ENCODE data around the gene GJA4.

The GJA4 gene

GRCh38 chr1:34786521-34787325, 6.1 kb upstream of the GJA4 start:
- Histone ChIP-seq H3K27ac (ENCODE audit: low read depth, low read length) (no peak overlapping the region), H3K9me3 (ENCODE audit: control insufficient read depth in 5 of 5, low read length in 5 of 5) (no peaks in the 10 kb centered on the region), H3K4me3 (ENCODE audit: low read depth in 1 of 5, low read length in 5 of 5) (no peak overlapping the region), H3K36me3 (ENCODE audit: control insufficient read depth in 5 of 5, insufficient read depth in 5 of 5, low read length in 5 of 5) (no peaks in the 10 kb centered on the region), H3K4me1 (ENCODE audit: control insufficient read depth in 5 of 5, insufficient read depth in 5 of 5, low read length in 5 of 5) (peaks cover under 1 to 23% (median 4%) of the 10 kb centered on the region in 5 donors), H3K27me3 (ENCODE audit: control insufficient read depth in 5 of 5, insufficient read depth in 4 of 5, low read length in 5 of 5) (peaks cover 8 to 33% (median 20%) of the 10 kb centered on the region in 5 donors), H3K9ac (ENCODE audit: low read length in 5 of 5) (no peak overlapping the region)

DNA sequence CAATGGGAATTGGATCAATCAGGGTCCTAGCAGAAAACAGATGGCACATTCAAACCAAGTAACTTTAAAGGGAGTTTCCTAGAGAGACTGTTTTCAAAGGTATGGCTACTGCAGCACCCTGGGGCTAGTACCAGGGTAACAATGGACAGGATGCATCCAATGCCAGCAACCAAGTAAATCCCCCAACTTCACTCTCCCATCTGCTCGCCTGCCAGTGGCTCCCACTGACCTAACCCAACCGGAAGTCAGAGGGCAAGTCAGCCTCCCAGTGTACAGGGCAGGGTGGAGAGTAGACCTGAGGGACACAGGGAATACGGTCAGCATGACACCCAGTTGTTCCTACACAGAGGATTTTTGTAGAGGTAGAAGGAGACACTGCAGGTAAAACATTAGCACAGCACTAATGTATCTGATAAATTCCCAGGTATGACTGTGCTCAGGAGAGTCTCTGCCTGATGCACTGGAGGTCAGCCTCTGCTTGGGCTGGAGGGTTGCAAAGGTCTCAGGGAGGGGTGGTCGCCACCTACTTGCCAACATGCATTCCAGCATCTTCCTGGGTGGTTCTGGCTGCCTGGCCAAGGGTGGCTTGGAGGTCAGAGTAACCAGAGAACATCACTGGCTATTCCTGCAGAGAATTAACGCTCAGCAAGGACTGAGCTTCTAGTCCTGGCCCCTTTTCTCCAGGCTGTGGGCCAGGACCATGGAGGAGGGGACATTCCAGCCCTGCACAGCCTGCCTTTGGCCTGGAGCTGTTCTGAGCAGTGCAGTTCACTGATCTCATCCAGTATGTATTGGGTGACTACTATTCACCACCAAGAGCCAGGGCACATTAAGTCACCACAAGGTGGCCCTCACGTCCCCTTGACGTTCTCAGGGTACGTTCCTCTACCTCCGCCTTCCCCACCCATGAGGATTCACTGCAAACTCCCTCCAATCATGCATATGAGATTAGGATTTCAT, 5.1 kb upstream of the GJA4 start:
- Histone ChIP-seq H3K9ac (ENCODE audit: low read length in 5 of 5) (peak overlapping the region in 1 of 5 donors; percentile 14), H3K27me3 (ENCODE audit: control insufficient read depth in 5 of 5, insufficient read depth in 4 of 5, low read length in 5 of 5) (peaks cover 10 to 31% (median 22%) of the 10 kb centered on the region in 5 donors), H3K27ac (ENCODE audit: low read depth, low read length) (no peak overlapping the region), H3K36me3 (ENCODE audit: control insufficient read depth in 5 of 5, insufficient read depth in 5 of 5, low read length in 5 of 5) (no peaks in the 10 kb centered on the region), H3K9me3 (ENCODE audit: control insufficient read depth in 5 of 5, low read length in 5 of 5) (no peaks in the 10 kb centered on the region), H3K4me1 (ENCODE audit: control insufficient read depth in 5 of 5, insufficient read depth in 5 of 5, low read length in 5 of 5) (peaks cover 3 to 30% (median 9%) of the 10 kb centered on the region in 5 donors), H3K4me3 (ENCODE audit: low read depth in 1 of 5, low read length in 5 of 5) (no peak overlapping the region)

DNA sequence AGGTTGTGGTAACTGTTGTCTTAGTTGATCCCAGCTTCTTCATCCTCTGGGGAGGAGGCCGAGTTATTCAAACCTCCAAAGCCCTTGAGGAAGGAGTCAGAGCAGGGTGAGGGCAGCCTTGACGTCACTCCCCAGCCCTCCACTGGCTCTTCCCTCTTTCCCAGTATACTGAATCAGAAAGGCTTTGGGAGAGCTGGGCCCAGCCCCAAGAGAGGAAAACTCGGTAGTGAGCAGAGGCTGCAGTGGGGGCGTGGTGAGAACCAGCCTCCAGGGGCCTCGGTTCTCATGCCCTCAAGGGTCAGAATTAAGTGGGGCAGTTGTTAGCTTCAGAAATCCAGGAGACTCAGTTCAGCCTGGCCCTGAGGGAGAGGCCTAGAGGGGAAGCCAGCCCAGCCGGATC, 1.8 kb upstream of the GJA4 start:
- no peak overlapping the region for H3K4me3 ChIP-seq (ENCODE audit: low read depth in 1 of 5, low read length in 5 of 5)
- H3K27ac ChIP-seq (ENCODE audit: low read depth, low read length) = peak overlapping the region; percentile 41
- H3K9me3 ChIP-seq (ENCODE audit: control insufficient read depth in 5 of 5, low read length in 5 of 5) = no peaks in the 10 kb centered on the region
- H3K9ac ChIP-seq (ENCODE audit: low read length in 5 of 5) = peak overlapping the region in 1 of 5 donors; percentile 50
- peaks cover 12 to 27% (median 14%) of the 10 kb centered on the region in 5 donors for H3K27me3 ChIP-seq (ENCODE audit: control insufficient read depth in 5 of 5, insufficient read depth in 4 of 5, low read length in 5 of 5)
- peaks cover 3 to 49% (median 19%) of the 10 kb centered on the region in 5 donors for H3K4me1 ChIP-seq (ENCODE audit: control insufficient read depth in 5 of 5, insufficient read depth in 5 of 5, low read length in 5 of 5)
- peaks cover 0 to 21% (median 14%) of the 10 kb centered on the region in 5 donors for H3K36me3 ChIP-seq (ENCODE audit: control insufficient read depth in 5 of 5, insufficient read depth in 5 of 5, low read length in 5 of 5)

DNA sequence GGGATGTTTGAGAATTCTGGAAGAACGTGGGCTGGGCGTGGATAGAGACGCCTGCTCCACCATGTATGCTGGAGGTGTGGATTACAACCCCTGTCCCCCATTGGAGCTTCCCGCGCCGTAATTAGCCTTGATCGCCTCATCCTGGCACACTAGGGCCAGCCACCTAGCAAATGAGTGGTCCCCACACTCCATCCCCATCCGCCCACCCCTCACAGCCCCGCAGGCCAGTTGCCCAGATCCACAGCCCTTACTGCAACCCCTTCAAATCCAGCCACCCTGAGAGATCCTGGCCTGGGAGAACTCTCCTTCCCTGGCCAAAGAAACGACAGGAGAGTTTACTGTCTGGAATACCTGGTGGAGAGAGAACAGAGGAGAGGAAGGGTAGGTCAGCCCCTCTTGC, 375 bp upstream of the GJA4 start:
- H3K4me3 ChIP-seq (ENCODE audit: low read depth in 1 of 5, low read length in 5 of 5) = peak overlapping the region in 3 of 5 donors; percentile 52 to 62 (median 55)
- H3K27me3 ChIP-seq (ENCODE audit: control insufficient read depth in 5 of 5, insufficient read depth in 4 of 5, low read length in 5 of 5) = peaks cover 12 to 27% (median 14%) of the 10 kb centered on the region in 5 donors

GRCh38 chr1:34794001-34794789, 1.4 kb downstream of the GJA4 start:
- H3K27me3 ChIP-seq (ENCODE audit: control insufficient read depth in 5 of 5, insufficient read depth in 4 of 5, low read length in 5 of 5) = peaks cover 10 to 24% (median 14%) of the 10 kb centered on the region in 5 donors
- H3K4me1 ChIP-seq (ENCODE audit: control insufficient read depth in 5 of 5, insufficient read depth in 5 of 5, low read length in 5 of 5) = peaks cover 3 to 36% (median 19%) of the 10 kb centered on the region in 5 donors
- peaks cover 0 to 37% (median 21%) of the 10 kb centered on the region in 5 donors for H3K36me3 ChIP-seq (ENCODE audit: control insufficient read depth in 5 of 5, insufficient read depth in 5 of 5, low read length in 5 of 5)
- peak overlapping the region in 2 of 5 donors; percentile 50 to 68 for H3K9ac ChIP-seq (ENCODE audit: low read length in 5 of 5)
- peak overlapping the region in 4 of 5 donors; percentile 58 to 68 (median 62) for H3K4me3 ChIP-seq (ENCODE audit: low read depth in 1 of 5, low read length in 5 of 5)
- no peaks in the 10 kb centered on the region for H3K9me3 ChIP-seq (ENCODE audit: control insufficient read depth in 5 of 5, low read length in 5 of 5)
- H3K27ac ChIP-seq (ENCODE audit: low read depth, low read length) = no peak overlapping the region

More for the DNA sequence above, 375 bp upstream of the GJA4 start:
- H3K36me3 ChIP-seq (ENCODE audit: control insufficient read depth in 5 of 5, insufficient read depth in 5 of 5, low read length in 5 of 5) = peaks cover 0 to 34% (median 19%) of the 10 kb centered on the region in 5 donors
- no peak overlapping the region for H3K27ac ChIP-seq (ENCODE audit: low read depth, low read length)
- H3K9me3 ChIP-seq (ENCODE audit: control insufficient read depth in 5 of 5, low read length in 5 of 5) = no peaks in the 10 kb centered on the region
- H3K9ac ChIP-seq (ENCODE audit: low read length in 5 of 5) = peak overlapping the region in 1 of 5 donors; percentile 35
- H3K4me1 ChIP-seq (ENCODE audit: control insufficient read depth in 5 of 5, insufficient read depth in 5 of 5, low read length in 5 of 5) = peaks cover 3 to 45% (median 19%) of the 10 kb centered on the region in 5 donors

- peaks cover 3 to 36% (median 19%) of the 10 kb centered on the region in 5 donors for H3K4me1 ChIP-seq (ENCODE audit: control insufficient read depth in 5 of 5, insufficient read depth in 5 of 5, low read length in 5 of 5)
- H3K27ac ChIP-seq (ENCODE audit: low read depth, low read length) = no peak overlapping the region
- H3K4me3 ChIP-seq (ENCODE audit: low read depth in 1 of 5, low read length in 5 of 5) = peak overlapping the region in 4 of 5 donors; percentile 58 to 68 (median 62)
- peak overlapping the region in 1 of 5 donors; percentile 16 for H3K9ac ChIP-seq (ENCODE audit: low read length in 5 of 5)
- H3K27me3 ChIP-seq (ENCODE audit: control insufficient read depth in 5 of 5, insufficient read depth in 4 of 5, low read length in 5 of 5) = peaks cover 10 to 24% (median 14%) of the 10 kb centered on the region in 5 donors
- no peaks in the 10 kb centered on the region for H3K9me3 ChIP-seq (ENCODE audit: control insufficient read depth in 5 of 5, low read length in 5 of 5)
- peaks cover 0 to 37% (median 21%) of the 10 kb centered on the region in 5 donors for H3K36me3 ChIP-seq (ENCODE audit: control insufficient read depth in 5 of 5, insufficient read depth in 5 of 5, low read length in 5 of 5)
These were observed 2.0 kb downstream of the GJA4 start for GRCh38 chr1:34794790-34795180.

DNA sequence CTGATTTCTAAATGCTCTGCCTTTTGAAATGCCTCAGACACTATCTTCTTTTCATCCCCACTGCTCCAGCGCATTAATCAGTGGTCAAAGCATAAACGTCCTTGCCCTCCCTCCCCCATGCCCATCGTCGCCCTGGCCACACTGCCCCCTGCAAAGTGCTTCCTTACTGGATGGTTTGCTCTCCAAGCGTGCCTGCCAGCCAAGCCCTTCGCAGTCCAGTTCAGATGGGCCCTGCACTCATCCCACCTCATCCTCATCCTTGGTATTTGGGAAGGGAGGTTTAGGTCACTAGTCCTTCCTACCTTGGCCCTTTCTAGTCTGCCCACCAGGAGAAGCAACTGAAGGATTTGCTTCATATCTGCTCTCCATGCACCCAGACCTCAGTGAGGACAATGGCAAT, 3.1 kb downstream of the GJA4 start:
- Histone ChIP-seq H3K4me3 (ENCODE audit: low read depth in 1 of 5, low read length in 5 of 5) (peak overlapping the region in 4 of 5 donors; percentile 58 to 68 (median 62)), H3K36me3 (ENCODE audit: control insufficient read depth in 5 of 5, insufficient read depth in 5 of 5, low read length in 5 of 5) (peaks cover 0 to 37% (median 21%) of the 10 kb centered on the region in 5 donors), H3K4me1 (ENCODE audit: control insufficient read depth in 5 of 5, insufficient read depth in 5 of 5, low read length in 5 of 5) (peaks cover 3 to 36% (median 19%) of the 10 kb centered on the region in 5 donors), H3K9me3 (ENCODE audit: control insufficient read depth in 5 of 5, low read length in 5 of 5) (no peaks in the 10 kb centered on the region), H3K27me3 (ENCODE audit: control insufficient read depth in 5 of 5, insufficient read depth in 4 of 5, low read length in 5 of 5) (peaks cover 10 to 18% (median 14%) of the 10 kb centered on the region in 5 donors), H3K9ac (ENCODE audit: low read length in 5 of 5) (peak overlapping the region in 1 of 5 donors; percentile 39), H3K27ac (ENCODE audit: low read depth, low read length) (no peak overlapping the region)

- Histone ChIP-seq H3K27ac (ENCODE audit: low read depth, low read length) (no peak overlapping the region), H3K36me3 (ENCODE audit: control insufficient read depth in 5 of 5, insufficient read depth in 5 of 5, low read length in 5 of 5) (peaks cover 0 to 37% (median 21%) of the 10 kb centered on the region in 5 donors), H3K4me3 (ENCODE audit: low read depth in 1 of 5, low read length in 5 of 5) (peak overlapping the region in 4 of 5 donors; percentile 5 to 68 (median 62)), H3K4me1 (ENCODE audit: control insufficient read depth in 5 of 5, insufficient read depth in 5 of 5, low read length in 5 of 5) (peaks cover 2 to 31% (median 18%) of the 10 kb centered on the region in 5 donors), H3K9ac (ENCODE audit: low read length in 5 of 5) (peak overlapping the region in 1 of 5 donors; percentile 38), H3K9me3 (ENCODE audit: control insufficient read depth in 5 of 5, low read length in 5 of 5) (no peaks in the 10 kb centered on the region), H3K27me3 (ENCODE audit: control insufficient read depth in 5 of 5, insufficient read depth in 4 of 5, low read length in 5 of 5) (peaks cover 6 to 12% (median 10%) of the 10 kb centered on the region in 5 donors)
These were observed 4.2 kb downstream of the GJA4 start for GRCh38 chr1:34796990-34797389.

DNA sequence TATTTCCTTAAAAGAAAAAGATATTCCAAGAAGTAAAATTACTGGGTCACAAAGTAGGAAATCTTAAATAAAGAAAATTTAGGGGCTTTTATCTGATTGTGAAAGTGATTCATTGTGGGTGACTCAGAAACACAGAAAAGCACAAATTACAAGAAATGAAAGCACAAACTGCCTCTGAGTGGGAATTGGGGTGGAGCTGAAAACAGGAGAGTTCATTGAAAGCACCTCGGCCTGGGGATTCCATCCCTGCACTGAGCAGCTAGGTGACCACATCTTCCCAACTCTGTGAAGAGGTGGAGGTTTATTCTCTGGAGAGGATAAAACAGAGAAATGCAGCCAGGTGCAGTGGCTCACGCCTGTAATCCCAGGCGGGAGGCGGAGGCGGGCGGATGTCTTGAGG, 7.4 kb downstream of the GJA4 start:
- H3K9ac ChIP-seq (ENCODE audit: low read length in 5 of 5) = no peak overlapping the region
- H3K4me3 ChIP-seq (ENCODE audit: low read depth in 1 of 5, low read length in 5 of 5) = no peak overlapping the region
- no peak overlapping the region for H3K27ac ChIP-seq (ENCODE audit: low read depth, low read length)
- peaks cover 0 to 9% (median 0%) of the 10 kb centered on the region in 5 donors for H3K4me1 ChIP-seq (ENCODE audit: control insufficient read depth in 5 of 5, insufficient read depth in 5 of 5, low read length in 5 of 5)
- H3K36me3 ChIP-seq (ENCODE audit: control insufficient read depth in 5 of 5, insufficient read depth in 5 of 5, low read length in 5 of 5) = peaks cover 0 to 24% (median 10%) of the 10 kb centered on the region in 5 donors
- peaks cover 0 to 6% (median 0%) of the 10 kb centered on the region in 5 donors for H3K9me3 ChIP-seq (ENCODE audit: control insufficient read depth in 5 of 5, low read length in 5 of 5)
- no peaks in the 10 kb centered on the region for H3K27me3 ChIP-seq (ENCODE audit: control insufficient read depth in 5 of 5, insufficient read depth in 4 of 5, low read length in 5 of 5)

Measured in subcutaneous abdominal adipose tissue (tissue), 5 donors.